ENCODE measurements around the gene CPSF2.

The CPSF2 gene

GRCh38 chr14:92121670-92122350, at the start of gene CPSF2, which contains the start of gene NDUFB1:
Gene CPSF2, plus strand, starts transcription at chr14:92121969. Its CDS starts 9,016 bp downstream, at chr14:92130985.
Gene NDUFB1, minus strand, starts transcription at chr14:92121706. Its CDS starts 4,069 bp downstream, at chr14:92117637.
- DNase-seq (ENCODE audit: low read depth): peak; percentile 77

- no peak for DNase-seq (ENCODE audit: low read depth)
Measured at GRCh38 chr14:92074555-92074954, 47.2 kb upstream of the CPSF2 start.

- no peak for DNase-seq (ENCODE audit: low read depth)
Measured at GRCh38 chr14:92088494-92088893, 33.3 kb upstream of the CPSF2 start.

GRCh38 chr14:92093320-92093719, 28.4 kb upstream of the CPSF2 start:
- no peak for DNase-seq (ENCODE audit: low read depth)

GRCh38 chr14:92099802-92100201, 22.0 kb upstream of the CPSF2 start:
- DNase-seq (ENCODE audit: low read depth): no peak

- DNase-seq (ENCODE audit: low read depth): no peak
Measured at GRCh38 chr14:92103363-92103989, 18.3 kb upstream of the CPSF2 start.

- DNase-seq (ENCODE audit: low read depth): no peak
Measured at GRCh38 chr14:92105073-92105892, 16.5 kb upstream of the CPSF2 start.

GRCh38 chr14:92105893-92106142, 16.0 kb upstream of the CPSF2 start:
- DNase-seq (ENCODE audit: low read depth): no peak

- peak; percentile 93 for DNase-seq (ENCODE audit: low read depth)
Measured at GRCh38 chr14:92106143-92106926, 15.4 kb upstream of the CPSF2 start, which contains the start of gene ATXN3. Gene ATXN3, minus strand, starts transcription at chr14:92106582. Its CDS starts 30 bp downstream, at chr14:92106552.

GRCh38 chr14:92108345-92109254, 13.2 kb upstream of the CPSF2 start:
- no peak for DNase-seq (ENCODE audit: low read depth)

- DNase-seq (ENCODE audit: low read depth): no peak
Measured at GRCh38 chr14:92109490-92109889, 12.3 kb upstream of the CPSF2 start.

GRCh38 chr14:92121207-92121669, 531 bp upstream of the CPSF2 start:
- no peak for DNase-seq (ENCODE audit: low read depth)

- DNase-seq (ENCODE audit: low read depth): no peak
Measured at GRCh38 chr14:92122351-92122677, 545 bp downstream of the CPSF2 start.

GRCh38 chr14:92122761-92123160, 992 bp downstream of the CPSF2 start:
- no peak for DNase-seq (ENCODE audit: low read depth)

- DNase-seq (ENCODE audit: low read depth): no peak
Measured at GRCh38 chr14:92134456-92134855, 12.7 kb downstream of the CPSF2 start.

- no peak for DNase-seq (ENCODE audit: low read depth)
Measured at GRCh38 chr14:92135269-92135668, 13.5 kb downstream of the CPSF2 start.

GRCh38 chr14:92143309-92143708, 21.5 kb downstream of the CPSF2 start:
- DNase-seq (ENCODE audit: low read depth): no peak

GRCh38 chr14:92143962-92144361, 22.2 kb downstream of the CPSF2 start:
- no peak for DNase-seq (ENCODE audit: low read depth)

GRCh38 chr14:92144708-92145107, 22.9 kb downstream of the CPSF2 start:
- DNase-seq (ENCODE audit: low read depth): no peak

- DNase-seq (ENCODE audit: low read depth): no peak
Measured at GRCh38 chr14:92153581-92153980, 31.8 kb downstream of the CPSF2 start.

- DNase-seq (ENCODE audit: low read depth): no peak
Measured at GRCh38 chr14:92154283-92154942, 32.6 kb downstream of the CPSF2 start.
